ENCODE results near the gene COPB1.
A peak's percentile ranks its signal among the peaks of the same experiment; 100 is the strongest.

COPB1 gene

DNA sequence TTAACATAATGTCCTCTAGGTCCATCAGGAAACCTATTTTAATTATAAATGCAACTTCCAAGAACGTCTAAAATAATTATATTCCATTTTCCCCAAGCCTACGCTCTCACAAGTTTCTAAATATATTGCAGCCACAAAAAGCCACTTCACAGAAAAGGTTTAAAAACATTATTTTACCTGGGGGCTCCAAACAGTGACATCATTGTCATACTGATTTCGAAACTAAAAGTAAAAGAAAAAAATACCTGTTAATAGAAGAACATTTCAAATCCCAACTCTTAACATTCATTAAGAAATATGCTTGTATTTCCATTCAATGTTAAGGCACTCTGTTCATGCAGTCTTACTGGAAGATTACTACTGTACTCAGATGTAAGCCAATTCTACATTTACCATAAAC is 19.2 kb upstream of the COPB1 start:
- Histone ChIP-seq H2AFZ (ENCODE audit: low read depth, low read length, severe bottlenecking) (no peak overlapping the region), H3K79me2 (ENCODE audit: insufficient read depth, low read length) (peaks cover 26% of the 10 kb centered on the region), H3K27ac (ENCODE audit: low read depth, low read length) (no peak overlapping the region), H3K36me3 (ENCODE audit: low read length) (peaks cover 25% of the 10 kb centered on the region), H4K20me1 (ENCODE audit: low read depth, low read length) (no peaks in the 10 kb centered on the region), H3K4me3 (ENCODE audit: insufficient read depth, low read length, poor library complexity, severe bottlenecking) (peak overlapping the region; percentile 69), H3K9me2 (replicated peaks; ENCODE audit: insufficient read depth, low read length) (no peaks in the 10 kb centered on the region), H3K27me3 (ENCODE audit: low read length) (no peaks in the 10 kb centered on the region), H3F3A (ENCODE audit: insufficient read depth) (peaks cover 34% of the 10 kb centered on the region), H3K9ac (ENCODE audit: low read length) (peak overlapping the region; percentile 81), H3K4me2 (ENCODE audit: low read depth, low read length, poor library complexity, severe bottlenecking) (peak overlapping the region; percentile 79), H3K9me3 (ENCODE audit: insufficient read depth, low read length) (no peaks in the 10 kb centered on the region)
- TF ChIP-seq, protein P1, sequence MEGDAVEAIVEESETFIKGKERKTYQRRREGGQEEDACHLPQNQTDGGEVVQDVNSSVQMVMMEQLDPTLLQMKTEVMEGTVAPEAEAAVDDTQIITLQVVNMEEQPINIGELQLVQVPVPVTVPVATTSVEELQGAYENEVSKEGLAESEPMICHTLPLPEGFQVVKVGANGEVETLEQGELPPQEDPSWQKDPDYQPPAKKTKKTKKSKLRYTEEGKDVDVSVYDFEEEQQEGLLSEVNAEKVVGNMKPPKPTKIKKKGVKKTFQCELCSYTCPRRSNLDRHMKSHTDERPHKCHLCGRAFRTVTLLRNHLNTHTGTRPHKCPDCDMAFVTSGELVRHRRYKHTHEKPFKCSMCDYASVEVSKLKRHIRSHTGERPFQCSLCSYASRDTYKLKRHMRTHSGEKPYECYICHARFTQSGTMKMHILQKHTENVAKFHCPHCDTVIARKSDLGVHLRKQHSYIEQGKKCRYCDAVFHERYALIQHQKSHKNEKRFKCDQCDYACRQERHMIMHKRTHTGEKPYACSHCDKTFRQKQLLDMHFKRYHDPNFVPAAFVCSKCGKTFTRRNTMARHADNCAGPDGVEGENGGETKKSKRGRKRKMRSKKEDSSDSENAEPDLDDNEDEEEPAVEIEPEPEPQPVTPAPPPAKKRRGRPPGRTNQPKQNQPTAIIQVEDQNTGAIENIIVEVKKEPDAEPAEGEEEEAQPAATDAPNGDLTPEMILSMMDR (IDR thresholded peaks at IDR 0.05; ENCODE audit: insufficient read depth, low read length, poor library complexity, severe bottlenecking), result no peak

DNA sequence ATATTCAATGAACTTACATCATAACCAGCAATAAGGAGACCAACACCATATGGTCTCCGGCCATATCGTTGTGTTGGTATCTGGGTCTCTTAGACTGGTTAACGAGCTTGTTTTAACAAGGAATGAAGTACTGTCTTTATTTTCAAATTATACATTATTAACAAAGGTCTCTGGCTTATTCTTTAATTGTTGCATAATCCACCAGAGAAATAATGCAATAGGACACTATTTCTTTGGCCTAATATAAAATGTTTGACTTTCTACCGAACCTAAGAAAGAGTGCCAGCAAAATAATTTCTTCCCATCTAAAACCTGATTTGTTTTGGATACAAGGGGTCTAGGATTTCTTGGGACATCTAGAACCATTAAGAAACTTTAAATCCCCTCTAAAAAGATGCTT is 14.2 kb upstream of the COPB1 start:
- no peaks in the 10 kb centered on the region for H3K9me2 ChIP-seq (replicated peaks; ENCODE audit: insufficient read depth, low read length)
- H2AFZ ChIP-seq (ENCODE audit: low read depth, low read length, severe bottlenecking), result no peak overlapping the region
- no peak overlapping the region for H3K4me2 ChIP-seq (ENCODE audit: low read depth, low read length, poor library complexity, severe bottlenecking)
- no peak overlapping the region for H3K9ac ChIP-seq (ENCODE audit: low read length)
- H3F3A ChIP-seq (ENCODE audit: insufficient read depth), result peaks cover 22% of the 10 kb centered on the region
- TF ChIP-seq EZH2phosphoT487 (conservative IDR thresholded peaks at IDR 0.05; ENCODE audit: low read length), result no peak
- TF ChIP-seq, protein P1 (IDR thresholded peaks at IDR 0.05; ENCODE audit: insufficient read depth, low read length, poor library complexity, severe bottlenecking), result no peak
- no peaks in the 10 kb centered on the region for H3K9me3 ChIP-seq (ENCODE audit: insufficient read depth, low read length)
- H3K36me3 ChIP-seq (ENCODE audit: low read length), result peaks cover 68% of the 10 kb centered on the region
- H3K79me2 ChIP-seq (ENCODE audit: insufficient read depth, low read length), result peaks cover 6% of the 10 kb centered on the region
- H3K27ac ChIP-seq (ENCODE audit: low read depth, low read length), result no peak overlapping the region
- H4K20me1 ChIP-seq (ENCODE audit: low read depth, low read length), result no peaks in the 10 kb centered on the region
- no peaks in the 10 kb centered on the region for H3K27me3 ChIP-seq (ENCODE audit: low read length)
- no peak overlapping the region for H3K4me3 ChIP-seq (ENCODE audit: insufficient read depth, low read length, poor library complexity, severe bottlenecking)

DNA sequence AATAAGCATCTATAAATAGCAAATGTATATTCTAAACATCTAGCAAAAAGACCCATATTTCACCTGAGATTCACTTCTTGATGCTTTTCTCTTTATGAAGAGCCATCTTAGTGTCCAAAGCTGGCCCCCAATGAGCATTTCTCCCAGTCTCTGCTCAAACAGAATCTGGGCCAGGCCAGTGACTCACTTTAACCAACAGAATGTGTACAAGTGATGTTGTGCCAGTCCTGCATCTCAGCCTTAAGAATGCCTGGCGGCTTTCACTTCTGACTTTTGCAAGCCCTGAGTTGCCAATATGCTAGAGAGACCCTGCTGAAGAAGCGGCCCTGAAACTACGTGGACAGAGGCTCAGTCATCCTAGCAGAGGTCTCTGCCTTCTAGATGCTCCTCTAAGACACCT is 6.9 kb upstream of the COPB1 start:
- H3K9me3 ChIP-seq (ENCODE audit: insufficient read depth, low read length), result no peaks in the 10 kb centered on the region
- no peak overlapping the region for H3K4me3 ChIP-seq (ENCODE audit: insufficient read depth, low read length, poor library complexity, severe bottlenecking)
- no peak overlapping the region for H3K4me2 ChIP-seq (ENCODE audit: low read depth, low read length, poor library complexity, severe bottlenecking)
- no peak overlapping the region for H2AFZ ChIP-seq (ENCODE audit: low read depth, low read length, severe bottlenecking)
- peaks cover 13% of the 10 kb centered on the region for H3F3A ChIP-seq (ENCODE audit: insufficient read depth)
- no peak overlapping the region for H3K27ac ChIP-seq (ENCODE audit: low read depth, low read length)
- peaks cover 56% of the 10 kb centered on the region for H3K36me3 ChIP-seq (ENCODE audit: low read length)
- no peaks in the 10 kb centered on the region for H4K20me1 ChIP-seq (ENCODE audit: low read depth, low read length)
- H3K9ac ChIP-seq (ENCODE audit: low read length), result no peak overlapping the region
- no peaks in the 10 kb centered on the region for H3K27me3 ChIP-seq (ENCODE audit: low read length)
- no peak for TF ChIP-seq EZH2phosphoT487 (conservative IDR thresholded peaks at IDR 0.05; ENCODE audit: low read length)
- TF ChIP-seq, protein P1 (IDR thresholded peaks at IDR 0.05; ENCODE audit: insufficient read depth, low read length, poor library complexity, severe bottlenecking), result no peak
- no peaks in the 10 kb centered on the region for H3K9me2 ChIP-seq (replicated peaks; ENCODE audit: insufficient read depth, low read length)
- H3K79me2 ChIP-seq (ENCODE audit: insufficient read depth, low read length), result no peaks in the 10 kb centered on the region
